Neural cell (in vitro differentiated cells): ENCODE measurements around the gene TOM1.

ENCODE experiments used
- CTCF ChIP-seq: fragments of 450-650 bp; IDR thresholded peaks from 2 replicates; pipeline ENCODE4 v1.5.1; 2014; ENCODE audit warnings: antibody characterized with exemption, mild to moderate bottlenecking, moderate library complexity; ENCODE audit not compliant: poor library complexity, severe bottlenecking
- EP300 ChIP-seq: fragments of 450-650 bp; conservative IDR thresholded peaks from 2 replicates; pipeline ENCODE4 v1.6.1; 2014; ENCODE audit warnings: antibody characterized with exemption, mild to moderate bottlenecking, moderate library complexity; ENCODE audit not compliant: poor library complexity, severe bottlenecking
- EZH2 ChIP-seq: fragments of 200-600, 300-800 bp; shearing (Covaris generic), sonication (generic); IDR thresholded peaks from 2 replicates; pipeline ENCODE4 v1.6.1; 2014; ENCODE audit warnings: antibody characterized with exemption, low read length, borderline replicate concordance, mild to moderate bottlenecking; ENCODE audit not compliant: insufficient read depth, poor library complexity, severe bottlenecking
- MXI1 ChIP-seq: fragments of 450-650 bp; conservative IDR thresholded peaks from 2 replicates; pipeline ENCODE4 v1.6.1; 2014; ENCODE audit warnings: antibody characterized with exemption, mild to moderate bottlenecking; ENCODE audit not compliant: poor library complexity, severe bottlenecking
- POLR2AphosphoS5 ChIP-seq: IDR thresholded peaks from 2 replicates; pipeline ENCODE4 v1.6.1; 2012
- RAD21 ChIP-seq: fragments of 450-650 bp; conservative IDR thresholded peaks from 2 replicates; pipeline ENCODE4 v1.6.1; 2014; ENCODE audit warnings: antibody characterized with exemption, mild to moderate bottlenecking, moderate library complexity
- REST ChIP-seq: IDR thresholded peaks from 2 replicates; pipeline ENCODE4 v1.6.1; 2012; ENCODE audit warnings: borderline replicate concordance
- SMC3 ChIP-seq: fragments of 450-650 bp; conservative IDR thresholded peaks from 2 replicates; pipeline ENCODE4 v1.6.1; 2014; ENCODE audit warnings: antibody characterized with exemption, mild to moderate bottlenecking, moderate library complexity; ENCODE audit not compliant: poor library complexity
- TAF1 ChIP-seq: IDR thresholded peaks from 2 replicates; pipeline ENCODE4 v1.6.1; 2012; ENCODE audit warnings: low read depth

GRCh38 chr22:35390933-35391332 is 91.2 kb downstream of the TOM1 start:
- TF ChIP-seq POLR2AphosphoS5, result no peak
- no peak for TF ChIP-seq REST
- no peak for TF ChIP-seq CTCF
- TF ChIP-seq EZH2, result no peak
- no peak for TF ChIP-seq EP300
- no peak for TF ChIP-seq TAF1
- no peak for TF ChIP-seq MXI1
- no peak for TF ChIP-seq SMC3
- no peak for TF ChIP-seq RAD21
